Fibroblast of skin of scalp (primary cell): ENCODE results near the gene HOATZ.
A peak's percentile ranks its signal among the peaks of the same experiment; 100 is the strongest.

Source experiments
- DNase-seq: peaks from one replicate; pipeline ENCODE4 v3.0.0-alpha.2; 2013

The HOATZ gene

DNA sequence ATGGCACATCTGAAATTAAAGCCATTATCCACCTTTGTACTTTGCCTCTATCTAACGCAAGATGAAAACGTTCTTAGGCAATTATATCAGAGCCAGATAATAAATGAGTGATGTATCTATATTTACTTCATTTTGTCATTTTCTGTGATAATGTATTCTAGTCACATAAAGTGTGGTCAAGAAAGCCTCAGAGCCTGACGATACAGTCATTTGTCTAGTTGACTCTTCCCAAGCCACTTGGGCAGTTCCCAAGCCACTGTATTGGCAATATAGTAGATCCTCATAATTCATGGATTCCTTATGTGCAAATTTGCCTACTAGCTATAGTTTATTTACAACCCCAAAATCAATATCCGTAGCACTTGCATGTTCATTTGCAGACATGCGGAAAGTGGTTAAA lies 7.8 kb downstream of the HOATZ start:
- no peak for DNase-seq

DNA sequence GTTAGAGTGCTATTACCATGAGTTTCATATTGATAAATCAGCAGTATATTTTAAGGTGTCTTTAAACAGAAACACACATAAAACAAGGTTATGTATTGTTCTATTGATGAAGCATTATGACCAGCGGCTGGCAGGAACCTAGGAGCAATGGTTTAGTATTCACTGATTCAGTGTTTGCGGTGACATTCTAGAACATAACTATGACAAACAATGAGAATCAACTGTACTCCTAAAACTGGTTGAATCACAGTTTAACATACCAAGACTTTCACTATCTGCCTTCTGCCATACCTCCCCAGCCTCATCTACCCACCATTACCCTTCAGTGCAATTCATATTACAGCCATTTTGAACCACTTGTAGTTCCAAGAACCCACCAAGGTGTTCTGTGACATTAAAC lies 8.8 kb downstream of the HOATZ start:
- DNase-seq, result no peak

DNA sequence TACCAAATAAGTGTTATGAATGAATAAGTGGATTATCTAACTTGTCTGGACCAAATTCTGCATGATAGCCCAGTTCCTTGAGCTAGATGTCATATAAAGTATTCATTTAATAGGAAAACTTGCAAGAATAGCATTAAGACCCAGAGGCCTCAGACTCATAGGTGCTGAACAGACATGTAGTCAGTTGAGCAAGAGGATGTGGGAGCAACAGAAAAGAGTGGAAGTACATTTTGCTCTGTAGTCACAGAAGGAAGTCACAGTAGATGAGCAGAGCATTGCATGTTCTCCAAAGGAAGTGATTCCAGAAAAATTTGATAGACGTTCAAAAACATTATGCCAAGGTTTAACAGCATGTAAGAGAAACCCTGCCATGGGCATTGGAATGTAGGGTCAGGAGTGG lies 9.5 kb downstream of the HOATZ start:
- DNase-seq, result no peak

DNA sequence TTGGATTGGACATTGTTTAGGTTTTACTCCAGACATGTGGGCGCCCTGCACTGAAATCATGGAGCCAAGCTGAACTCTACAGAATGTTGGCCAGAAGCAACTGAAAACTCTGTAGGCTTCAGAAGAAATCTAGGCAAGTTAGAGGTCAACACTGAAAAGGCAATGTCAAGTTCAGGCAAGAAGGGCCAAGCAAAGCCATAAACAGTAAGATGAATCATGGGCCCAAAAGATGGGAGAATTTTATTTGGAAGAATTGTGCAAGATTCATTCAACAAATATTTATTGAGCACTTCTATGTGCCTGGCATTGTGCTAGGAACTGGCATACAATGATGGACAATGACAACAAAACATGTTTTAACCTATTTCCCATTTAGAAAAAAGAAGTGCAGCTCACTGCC lies 10.9 kb downstream of the HOATZ start:
- no peak for DNase-seq

- DNase-seq, result peak; percentile 68
Measured at GRCh38 chr11:111526501-111526900, 11.9 kb downstream of the HOATZ start.

- no peak for DNase-seq
Measured at GRCh38 chr11:111527279-111527678, 12.7 kb downstream of the HOATZ start.

DNA sequence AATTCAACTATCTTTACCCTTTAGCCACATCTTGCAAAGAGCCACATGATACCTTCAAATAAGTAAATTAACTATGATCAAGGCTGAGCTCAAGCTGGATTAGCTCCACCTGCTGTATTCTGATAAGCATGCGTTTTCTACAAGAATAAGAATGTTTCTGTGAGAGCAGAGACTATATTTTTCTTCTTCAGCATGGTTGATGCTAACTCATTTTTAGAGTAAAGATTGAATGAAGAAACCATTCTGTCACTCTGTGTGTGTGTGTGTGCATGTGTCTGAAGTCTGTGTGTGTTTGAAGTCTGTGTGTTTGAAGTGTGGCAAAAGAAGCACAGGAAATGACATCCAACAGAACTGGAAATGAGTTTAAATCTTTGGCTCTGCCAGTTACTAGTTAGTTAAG lies 14.0 kb downstream of the HOATZ start:
- no peak for DNase-seq

DNA sequence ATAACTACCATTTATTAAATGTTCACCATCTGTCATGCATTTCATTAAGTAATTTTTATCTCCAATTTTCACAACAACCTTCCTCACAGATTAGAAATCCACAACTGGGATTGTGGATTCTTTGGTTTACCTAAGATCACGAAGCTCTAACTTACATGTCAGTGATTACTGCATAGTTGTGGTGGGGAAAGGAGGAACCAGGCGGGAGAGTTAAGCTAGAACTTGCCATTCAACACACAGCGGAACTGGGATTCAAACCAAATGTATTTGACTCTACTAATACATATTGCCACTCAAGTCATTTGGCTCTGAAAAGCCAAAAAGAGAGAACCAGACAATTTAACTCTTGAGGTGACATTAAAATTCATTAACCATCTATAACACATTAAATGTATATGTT lies 15.5 kb downstream of the HOATZ start:
- DNase-seq, result no peak

- no peak for DNase-seq
Measured at GRCh38 chr11:111531136-111531535, 16.6 kb downstream of the HOATZ start.

DNA sequence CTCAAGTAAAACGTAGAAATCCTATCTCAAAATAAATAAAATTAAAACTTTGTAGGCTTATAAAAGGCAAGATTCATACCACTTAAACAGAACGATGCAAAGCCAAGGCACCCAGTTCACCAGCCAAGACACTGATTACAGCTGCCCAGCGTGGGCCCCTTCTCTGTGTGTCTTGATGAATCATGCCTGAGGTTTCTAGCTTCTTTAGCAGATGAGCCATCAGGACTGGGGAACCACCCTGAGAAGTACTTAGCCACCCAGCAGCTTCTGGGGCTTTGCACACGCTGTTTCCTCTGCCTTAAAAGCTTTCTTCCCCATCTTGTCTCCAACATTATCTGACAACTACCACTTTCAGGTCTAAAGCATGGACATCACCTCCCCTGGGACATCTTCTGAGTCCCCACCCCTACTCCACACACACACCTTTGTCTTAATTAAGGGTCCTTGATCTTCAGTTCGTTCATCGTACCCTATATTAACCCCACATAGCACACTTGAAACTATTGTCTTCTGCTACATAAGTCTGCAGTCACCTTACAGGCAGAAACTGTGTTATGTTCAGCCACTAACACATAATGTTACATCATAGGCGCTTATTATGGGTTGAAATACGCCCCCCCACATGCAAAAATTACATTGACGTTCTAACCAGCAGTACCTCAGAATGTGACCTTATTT lies 17.2 kb downstream of the HOATZ start:
- DNase-seq, result peak; percentile 92

GRCh38 chr11:111532365-111532709 lies 17.8 kb downstream of the HOATZ start:
- no peak for DNase-seq

DNA sequence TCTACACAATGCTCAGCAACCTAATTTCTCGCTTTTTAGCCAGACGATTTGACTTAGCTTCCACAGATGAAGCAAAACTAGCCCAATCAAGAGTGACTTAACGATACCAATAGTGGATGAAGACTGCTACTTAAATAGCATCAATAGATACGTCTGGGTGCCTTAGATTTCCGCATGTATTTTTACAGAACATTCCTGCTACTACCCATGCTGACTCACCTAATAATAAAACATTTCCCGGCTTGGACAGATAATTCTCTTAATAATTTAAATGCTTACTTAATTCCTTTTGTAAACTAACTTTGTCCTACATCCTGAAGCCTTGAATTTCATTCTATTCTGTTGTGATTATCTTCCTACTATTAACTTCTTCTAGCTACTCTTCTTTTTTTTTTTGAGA lies 20.7 kb downstream of the HOATZ start:
- no peak for DNase-seq

GRCh38 chr11:111537336-111537860 lies 22.8 kb downstream of the HOATZ start:
- DNase-seq, result no peak

GRCh38 chr11:111538407-111539114 lies 24.0 kb downstream of the HOATZ start:
- no peak for DNase-seq

DNA sequence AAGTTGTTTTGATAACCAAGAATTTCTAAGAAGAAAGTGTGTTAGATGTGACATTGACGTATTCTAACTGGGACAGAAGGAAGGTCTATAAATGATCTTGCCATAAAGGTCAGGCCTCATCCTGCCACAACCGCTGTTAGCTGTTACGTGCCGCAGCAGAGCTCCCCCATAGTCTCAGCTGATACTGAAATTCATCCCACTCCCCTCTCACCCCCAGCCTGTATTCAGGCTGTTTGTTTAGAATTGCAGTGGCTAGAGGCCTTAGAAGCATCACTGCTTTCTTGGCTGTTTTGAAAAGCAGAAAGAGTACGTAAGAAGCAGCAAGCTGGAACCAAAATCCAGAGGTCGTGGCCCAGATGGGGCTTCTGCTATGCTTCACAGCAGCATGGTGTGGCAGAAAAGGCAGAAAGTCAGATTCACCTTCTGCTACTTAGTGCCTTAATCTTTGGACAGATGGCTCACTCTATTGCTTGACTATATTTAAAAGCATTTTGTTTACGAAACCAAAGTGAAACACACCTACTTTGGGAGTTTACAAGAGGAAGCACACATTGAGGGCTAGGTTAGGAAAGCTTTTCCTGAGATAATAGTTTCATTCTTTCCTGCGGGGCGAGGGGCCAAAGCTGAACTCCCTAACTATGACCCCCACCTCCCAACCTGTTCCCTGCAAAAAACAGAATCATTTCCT lies 25.0 kb downstream of the HOATZ start:
- no peak for DNase-seq

GRCh38 chr11:111540114-111540936 lies 25.7 kb downstream of the HOATZ start, which contains the start of gene LAYN:
Gene LAYN, plus strand, starts transcription at chr11:111540720. Its CDS starts 124 bp downstream, at chr11:111540844.
- DNase-seq, result peak; percentile 79

DNA sequence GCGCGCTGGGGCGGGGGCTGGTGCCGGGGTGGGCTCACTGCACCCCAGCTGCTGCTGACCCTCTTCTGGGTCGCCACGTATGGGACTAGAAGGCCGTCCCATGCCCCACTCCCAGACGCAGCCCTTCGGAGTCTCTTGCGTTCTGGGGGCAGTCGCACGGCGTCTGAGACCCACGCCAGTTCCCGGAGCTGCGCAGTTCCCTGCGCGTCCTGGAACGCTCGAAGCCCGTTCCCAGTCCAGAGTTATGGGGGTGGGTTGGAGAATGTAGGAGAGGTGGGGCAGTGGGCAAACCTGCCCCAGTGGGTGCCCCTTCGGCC lies 26.3 kb downstream of the HOATZ start:
- no peak for DNase-seq

DNA sequence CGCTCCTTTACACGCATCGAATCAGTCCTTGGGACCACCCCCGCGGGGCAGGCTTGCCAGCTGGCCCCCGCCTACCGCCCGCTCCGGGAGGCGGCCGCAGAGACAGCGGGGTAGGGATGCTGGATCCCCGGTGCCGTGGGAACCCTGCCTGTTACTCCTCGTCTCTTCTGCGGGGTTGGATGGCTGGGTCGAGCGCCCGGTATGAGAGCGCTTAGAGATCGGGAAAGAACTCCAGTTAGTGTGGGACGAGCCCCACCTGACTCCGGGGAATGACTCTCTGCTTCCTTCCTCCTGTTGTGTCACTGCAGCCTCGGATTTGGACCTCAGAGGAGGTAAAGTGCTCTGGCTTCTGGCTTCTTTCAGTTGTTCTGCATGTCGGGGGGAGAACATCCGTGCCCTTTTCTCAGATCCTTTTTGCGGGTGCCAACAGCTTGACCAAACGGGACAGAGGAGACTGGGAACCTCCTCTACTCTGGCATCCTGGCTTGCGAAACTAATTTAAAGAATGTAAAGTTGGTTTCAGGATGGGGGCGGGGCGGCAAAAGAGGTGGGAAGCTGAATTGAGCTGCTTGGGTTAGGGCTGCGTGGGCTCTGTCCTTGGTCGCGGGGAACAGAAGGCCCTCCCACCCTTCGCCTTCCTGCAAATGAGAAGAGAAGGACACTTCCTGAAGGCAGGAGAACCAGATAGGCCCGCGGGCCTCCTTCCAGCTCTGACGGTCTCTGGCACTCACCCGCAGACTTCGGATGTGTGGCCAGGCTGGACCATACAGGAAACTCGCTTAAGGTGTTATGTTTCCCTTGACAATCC lies 26.9 kb downstream of the HOATZ start:
- DNase-seq, result peak; percentile 85

DNA sequence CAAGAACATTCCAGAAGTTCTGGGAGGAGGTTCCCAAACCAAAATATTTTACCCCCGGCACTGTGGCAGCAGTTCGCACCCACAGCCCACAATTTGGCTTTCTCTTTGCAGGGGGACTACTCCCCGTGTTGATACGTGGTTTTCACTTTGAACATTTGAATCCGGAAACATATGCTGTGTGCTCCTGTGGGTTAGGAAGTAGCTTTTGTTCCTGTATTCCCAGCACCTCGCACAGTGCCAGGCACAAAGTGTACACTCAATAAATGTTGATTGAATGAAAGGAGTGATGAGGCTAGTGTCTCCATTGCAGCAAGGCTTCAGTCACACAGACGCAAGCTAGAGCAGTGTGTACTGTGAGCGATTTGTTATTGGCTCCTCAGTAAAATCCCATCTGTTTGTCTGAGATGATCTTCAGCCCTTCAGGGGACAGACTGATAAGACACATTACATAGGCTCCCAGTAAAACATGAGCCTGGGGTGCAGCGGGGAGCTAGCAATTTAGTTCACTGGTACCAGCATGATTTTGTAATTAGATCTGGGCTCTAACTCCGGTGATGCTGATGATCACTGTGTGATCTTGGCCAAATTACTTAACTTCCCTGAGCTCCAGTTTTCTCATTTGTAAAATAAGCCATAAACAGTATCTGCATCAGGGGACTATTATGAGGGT lies 28.2 kb downstream of the HOATZ start:
- no peak for DNase-seq

DNA sequence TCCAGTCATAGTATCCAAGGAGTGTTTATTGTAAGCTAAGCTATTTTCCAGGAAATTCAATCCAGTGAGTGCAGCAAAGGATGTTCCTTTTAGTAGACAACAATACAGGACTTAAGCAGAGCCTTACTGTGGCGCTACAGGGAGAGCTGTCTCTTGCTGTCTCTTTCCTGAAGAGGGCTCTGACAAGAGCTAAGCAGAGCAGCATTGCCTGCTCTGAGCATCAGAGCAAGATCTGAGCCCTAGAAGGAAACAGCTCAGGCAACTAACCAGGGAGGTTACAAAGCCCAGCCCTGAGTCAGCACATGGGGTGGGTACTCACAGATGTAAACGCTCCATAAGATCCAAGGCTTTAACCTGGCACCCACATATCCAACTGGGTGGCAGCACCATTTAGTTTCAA lies 33.9 kb downstream of the HOATZ start:
- DNase-seq, result no peak

DNA sequence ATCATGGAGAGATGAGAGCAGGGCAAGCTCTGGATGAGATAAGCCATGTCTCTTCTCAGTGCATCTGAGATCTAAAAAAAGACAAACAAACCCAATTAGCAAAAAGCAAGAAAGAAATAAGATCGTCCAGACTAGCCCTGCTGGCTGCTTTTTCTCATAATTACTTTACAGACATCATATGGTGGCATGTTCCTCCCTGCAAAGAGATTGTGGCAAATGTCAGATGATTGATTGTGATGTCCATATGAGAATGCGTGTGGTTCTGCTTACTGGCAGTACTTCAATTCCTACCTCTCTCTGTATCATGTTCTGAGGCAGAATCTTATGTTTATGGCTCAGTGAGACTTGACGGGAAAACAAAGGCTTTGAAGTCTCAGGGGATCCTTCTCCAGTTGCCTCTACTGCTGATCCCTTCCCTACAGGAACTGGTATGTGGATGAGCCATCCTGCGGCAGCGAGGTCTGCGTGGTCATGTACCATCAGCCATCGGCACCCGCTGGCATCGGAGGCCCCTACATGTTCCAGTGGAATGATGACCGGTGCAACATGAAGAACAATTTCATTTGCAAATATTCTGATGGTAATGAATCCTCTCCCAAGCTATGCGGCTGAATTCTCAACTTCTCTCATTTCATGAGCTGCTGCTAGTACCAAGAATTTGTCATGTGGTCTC lies 34.8 kb downstream of the HOATZ start:
- DNase-seq, result peak; percentile 53
